ENCODE data around the gene LCE3D.

Gene LCE3D

GRCh38 chr1:152622803-152623202 is 42.5 kb upstream of the LCE3D start, which contains the start of gene LCE3A:
LCE3A (minus strand) TSS chr1:152623103; CDS start chr1:152623103, 0 bp downstream.
- H3K27ac ChIP-seq (ENCODE audit: low read length): no peak within 1 kb of the TSS
- H3K27me3 ChIP-seq (ENCODE audit: insufficient read depth, low read length, poor library complexity): no peaks in the 10 kb centered on the region
- H3K36me3 ChIP-seq (ENCODE audit: insufficient read depth, low read length): no peaks in the 10 kb centered on the region
- DNase-seq (peak; percentile 58), ATAC-seq (ENCODE audit: insufficient read depth, low read depth) (peak; percentile 87)
- TF ChIP-seq EZH2 (IDR thresholded peaks at IDR 0.05; ENCODE audit: borderline replicate concordance, low read depth, low read length, severe bottlenecking) (no peak), CTCF (IDR thresholded peaks at IDR 0.05; ENCODE audit: borderline replicate concordance, extremely low read depth, low read length, poor library complexity, severe bottlenecking) (no peak)
- no peak within 1 kb of the TSS for H3K4me3 ChIP-seq (ENCODE audit: low read depth in 1 of 2, low read length in 2 of 2)
- no peak within 1 kb of the TSS for H3K9ac ChIP-seq (ENCODE audit: low read depth, low read length)
- H3K4me1 ChIP-seq (ENCODE audit: insufficient read depth, low read length): 0 out of 2 replicates have a peak, but pooled peaks cover 4% of the 10 kb centered on the region
- H4K20me1 ChIP-seq (ENCODE audit: insufficient read depth, low read length): no peaks in the 10 kb centered on the region
- peaks cover 19% of the 10 kb centered on the region for H3K9me3 ChIP-seq (ENCODE audit: insufficient read depth, low read length, severe bottlenecking)
- H2AFZ ChIP-seq (ENCODE audit: low read depth, low read length): no peak within 1 kb of the TSS
- H3K4me2 ChIP-seq (ENCODE audit: insufficient read depth, low read length): no peak within 1 kb of the TSS
- no peaks in the 10 kb centered on the region for H3K79me2 ChIP-seq (ENCODE audit: insufficient read depth, low read length)

- H3K79me2 ChIP-seq (ENCODE audit: insufficient read depth, low read length): no peaks in the 10 kb centered on the region
- ATAC-seq (ENCODE audit: insufficient read depth, low read depth) (0 out of 3 replicates have a peak, but pooled peaks have one; percentile 33), DNase-seq (peak; percentile 5)
- 0 out of 2 replicates have a peak, but pooled peaks cover 4% of the 10 kb centered on the region for H3K4me1 ChIP-seq (ENCODE audit: insufficient read depth, low read length)
- no peaks in the 10 kb centered on the region for H4K20me1 ChIP-seq (ENCODE audit: insufficient read depth, low read length)
- H3K9ac ChIP-seq (ENCODE audit: low read depth, low read length): no peak overlapping the region
- H2AFZ ChIP-seq (ENCODE audit: low read depth, low read length): no peak overlapping the region
- H3K27me3 ChIP-seq (ENCODE audit: insufficient read depth, low read length, poor library complexity): no peaks in the 10 kb centered on the region
- peaks cover 19% of the 10 kb centered on the region for H3K9me3 ChIP-seq (ENCODE audit: insufficient read depth, low read length, severe bottlenecking)
- H3K4me2 ChIP-seq (ENCODE audit: insufficient read depth, low read length): no peak overlapping the region
- TF ChIP-seq CTCF (IDR thresholded peaks at IDR 0.05; ENCODE audit: borderline replicate concordance, extremely low read depth, low read length, poor library complexity, severe bottlenecking) (no peak), EZH2 (IDR thresholded peaks at IDR 0.05; ENCODE audit: borderline replicate concordance, low read depth, low read length, severe bottlenecking) (no peak)
- H3K4me3 ChIP-seq (ENCODE audit: low read depth in 1 of 2, low read length in 2 of 2): no peak overlapping the region
- no peaks in the 10 kb centered on the region for H3K36me3 ChIP-seq (ENCODE audit: insufficient read depth, low read length)
- no peak overlapping the region for H3K27ac ChIP-seq (ENCODE audit: low read length)
Observed at GRCh38 chr1:152621993-152622392, 41.7 kb upstream of the LCE3D start.

GRCh38 chr1:152613511-152613910 is 33.2 kb upstream of the LCE3D start, which contains the start of gene LCE3B:
LCE3B (plus strand) TSS chr1:152613811; CDS start chr1:152613811, 0 bp downstream.
- peaks cover 7% of the 10 kb centered on the region for H3K9me3 ChIP-seq (ENCODE audit: insufficient read depth, low read length, severe bottlenecking)
- H3K27me3 ChIP-seq (ENCODE audit: insufficient read depth, low read length, poor library complexity): no peaks in the 10 kb centered on the region
- no peak within 1 kb of the TSS for H2AFZ ChIP-seq (ENCODE audit: low read depth, low read length)
- H4K20me1 ChIP-seq (ENCODE audit: insufficient read depth, low read length): no peaks in the 10 kb centered on the region
- DNase-seq: no peak
- H3K36me3 ChIP-seq (ENCODE audit: insufficient read depth, low read length): no peaks in the 10 kb centered on the region
- H3K4me3 ChIP-seq (ENCODE audit: low read depth in 1 of 2, low read length in 2 of 2): no peak within 1 kb of the TSS
- H3K4me2 ChIP-seq (ENCODE audit: insufficient read depth, low read length): no peak within 1 kb of the TSS
- no peak for TF ChIP-seq CTCF (IDR thresholded peaks at IDR 0.05; ENCODE audit: borderline replicate concordance, extremely low read depth, low read length, poor library complexity, severe bottlenecking)
- TF ChIP-seq EZH2 (IDR thresholded peaks at IDR 0.05; ENCODE audit: borderline replicate concordance, low read depth, low read length, severe bottlenecking): no peak
- no peak within 1 kb of the TSS for H3K9ac ChIP-seq (ENCODE audit: low read depth, low read length)
- ATAC-seq (ENCODE audit: insufficient read depth, low read depth): no peak
- no peaks in the 10 kb centered on the region for H3K4me1 ChIP-seq (ENCODE audit: insufficient read depth, low read length)
- H3K27ac ChIP-seq (ENCODE audit: low read length): no peak within 1 kb of the TSS
- no peaks in the 10 kb centered on the region for H3K79me2 ChIP-seq (ENCODE audit: insufficient read depth, low read length)

Measured in DND-41 (cell line).